ENCODE data around the gene FAM107B. TPM values are rescaled to one million over a fixed set of nuclear protein-coding genes. Genes with fewer than 3 reads are reported as not detected.

FAM107B gene
- total RNA-seq, 1 experiment from 2014 or later = 24.5 TPM

DNA sequence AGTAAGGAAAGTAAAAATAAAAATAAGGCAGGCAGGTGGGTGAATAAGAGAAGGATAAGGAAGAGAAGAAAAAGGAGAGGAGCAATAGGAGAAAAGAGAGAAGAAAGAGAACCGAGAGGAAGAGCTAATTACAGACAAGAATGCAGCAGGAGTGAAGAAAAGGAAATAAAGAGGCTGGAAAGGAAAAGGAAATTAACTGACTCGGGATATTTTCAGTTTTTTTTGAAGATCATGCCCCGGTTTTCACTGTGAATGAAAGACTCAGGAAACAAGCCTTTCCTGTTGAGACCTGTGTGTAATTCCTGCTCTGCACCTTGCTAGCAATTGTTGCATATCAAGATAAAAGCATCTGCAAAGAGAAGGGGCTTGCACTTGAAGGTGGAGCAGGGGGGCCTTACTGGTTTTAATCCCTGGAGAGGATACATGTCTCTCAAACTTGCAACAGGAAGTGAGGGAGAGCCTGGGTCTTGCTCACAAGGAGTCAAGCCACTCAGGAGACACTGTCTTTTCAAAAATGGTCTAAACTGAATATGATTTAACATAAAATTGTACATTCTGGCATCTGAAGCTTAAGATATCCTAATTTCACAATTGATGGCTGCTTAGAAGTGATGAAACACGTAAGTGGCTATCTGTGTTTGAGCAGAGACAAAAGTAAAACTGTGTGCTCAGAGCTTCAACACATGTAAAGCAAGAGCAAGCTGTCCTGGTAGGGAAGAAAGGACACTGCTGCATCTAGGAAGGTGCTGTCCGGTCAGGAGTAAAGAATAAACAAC, 157.6 kb downstream of the FAM107B start:
- no peak overlapping the region for H2AFZ ChIP-seq (ENCODE audit: low read length)
- no peak overlapping the region for H2BK12ac ChIP-seq (ENCODE audit: insufficient read length, low read depth, low read length)
- no peaks in the 10 kb centered on the region for H3K9me3 ChIP-seq (ENCODE audit: control insufficient read depth, low read depth, low read length)
- H3K79me1 ChIP-seq (ENCODE audit: insufficient read depth, low read depth, low read length, poor library complexity, severe bottlenecking) = no peaks in the 10 kb centered on the region
- no peaks in the 10 kb centered on the region for H3K27me3 ChIP-seq (ENCODE audit: insufficient read depth, low read length)
- no peak overlapping the region for H2BK15ac ChIP-seq (ENCODE audit: low read depth, low read length)
- H3K23ac ChIP-seq (ENCODE audit: insufficient read length, low read depth, low read length) = no peak overlapping the region
- no peak overlapping the region for H2BK120ac ChIP-seq (ENCODE audit: low read depth, low read length, poor library complexity, severe bottlenecking)
- H2AK5ac ChIP-seq (ENCODE audit: insufficient read length, low read length) = no peak overlapping the region
- no peak overlapping the region for H3T11ph ChIP-seq (ENCODE audit: low read length)
- H3K9ac ChIP-seq (ENCODE audit: extremely low read depth, insufficient read length, low read length) = peak overlapping the region; percentile 31
- TF ChIP-seq, protein P1, sequence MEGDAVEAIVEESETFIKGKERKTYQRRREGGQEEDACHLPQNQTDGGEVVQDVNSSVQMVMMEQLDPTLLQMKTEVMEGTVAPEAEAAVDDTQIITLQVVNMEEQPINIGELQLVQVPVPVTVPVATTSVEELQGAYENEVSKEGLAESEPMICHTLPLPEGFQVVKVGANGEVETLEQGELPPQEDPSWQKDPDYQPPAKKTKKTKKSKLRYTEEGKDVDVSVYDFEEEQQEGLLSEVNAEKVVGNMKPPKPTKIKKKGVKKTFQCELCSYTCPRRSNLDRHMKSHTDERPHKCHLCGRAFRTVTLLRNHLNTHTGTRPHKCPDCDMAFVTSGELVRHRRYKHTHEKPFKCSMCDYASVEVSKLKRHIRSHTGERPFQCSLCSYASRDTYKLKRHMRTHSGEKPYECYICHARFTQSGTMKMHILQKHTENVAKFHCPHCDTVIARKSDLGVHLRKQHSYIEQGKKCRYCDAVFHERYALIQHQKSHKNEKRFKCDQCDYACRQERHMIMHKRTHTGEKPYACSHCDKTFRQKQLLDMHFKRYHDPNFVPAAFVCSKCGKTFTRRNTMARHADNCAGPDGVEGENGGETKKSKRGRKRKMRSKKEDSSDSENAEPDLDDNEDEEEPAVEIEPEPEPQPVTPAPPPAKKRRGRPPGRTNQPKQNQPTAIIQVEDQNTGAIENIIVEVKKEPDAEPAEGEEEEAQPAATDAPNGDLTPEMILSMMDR (conservative IDR thresholded peaks at IDR 0.05) = no peak
- H3K4me1 ChIP-seq (ENCODE audit: insufficient read depth, low read length) = peaks cover 2% of the 10 kb centered on the region; the same call in 1 of the 2 replicates
- H3K4ac ChIP-seq (ENCODE audit: low read depth, low read length) = no peak overlapping the region
- H4K20me1 ChIP-seq (ENCODE audit: control insufficient read depth, insufficient read depth, insufficient read length) = no peaks in the 10 kb centered on the region
- Mint-ChIP-seq H3K27me3 (ENCODE audit: low read depth) (no peaks in the 10 kb centered on the region), H3K4me3 (no peak overlapping the region), H3K36me3 (ENCODE audit: insufficient read depth in 1 of 3, low read depth in 3 of 3) (no peaks in the 10 kb centered on the region), H3K27ac (no peak overlapping the region; a peak in 2 of 7 replicates), H3K9me3 (no peaks in the 10 kb centered on the region), H3K4me1 (peaks cover 8 to 11% of the 10 kb centered on the region in 2 experiments)
- DNase-seq = no peak
- H3K23me2 ChIP-seq (ENCODE audit: insufficient read length, low read depth, low read length, poor library complexity, severe bottlenecking) = no peaks in the 10 kb centered on the region
- H3K18ac ChIP-seq (ENCODE audit: insufficient read length, low read depth, low read length) = no peak overlapping the region
- no peak overlapping the region for H3K4me2 ChIP-seq (ENCODE audit: insufficient read depth, insufficient read length, low read length)
- H4K5ac ChIP-seq (ENCODE audit: insufficient read length, low read depth, low read length) = no peak overlapping the region
- no peaks in the 10 kb centered on the region for H3K79me2 ChIP-seq (ENCODE audit: insufficient read depth, low read length)
- H2BK20ac ChIP-seq (ENCODE audit: low read depth, low read length, poor library complexity, severe bottlenecking) = no peak overlapping the region
- no CpG with 5 or more reads among the region's 5 CpGs for WGBS (ENCODE audit: extremely low coverage, insufficient read length, low lambda C conversion rate)
- no peak overlapping the region for H3K14ac ChIP-seq (ENCODE audit: insufficient read depth, low read length)
- H3K56ac ChIP-seq (ENCODE audit: insufficient read length, low read depth, low read length) = no peak overlapping the region
- no peak overlapping the region for H2BK5ac ChIP-seq (ENCODE audit: insufficient read length, low read length)
- H4K91ac ChIP-seq (ENCODE audit: insufficient read length, low read depth, low read length) = no peak overlapping the region
- H4K8ac ChIP-seq (replicated peaks; ENCODE audit: insufficient read length, low read depth, low read length) = no peak overlapping the region
- no peak overlapping the region for H3K27ac ChIP-seq (ENCODE audit: insufficient read length, low read depth, low read length)

Data from H9 (cell line).